ENCODE results near the gene KRT79.

The KRT79 gene

DNA sequence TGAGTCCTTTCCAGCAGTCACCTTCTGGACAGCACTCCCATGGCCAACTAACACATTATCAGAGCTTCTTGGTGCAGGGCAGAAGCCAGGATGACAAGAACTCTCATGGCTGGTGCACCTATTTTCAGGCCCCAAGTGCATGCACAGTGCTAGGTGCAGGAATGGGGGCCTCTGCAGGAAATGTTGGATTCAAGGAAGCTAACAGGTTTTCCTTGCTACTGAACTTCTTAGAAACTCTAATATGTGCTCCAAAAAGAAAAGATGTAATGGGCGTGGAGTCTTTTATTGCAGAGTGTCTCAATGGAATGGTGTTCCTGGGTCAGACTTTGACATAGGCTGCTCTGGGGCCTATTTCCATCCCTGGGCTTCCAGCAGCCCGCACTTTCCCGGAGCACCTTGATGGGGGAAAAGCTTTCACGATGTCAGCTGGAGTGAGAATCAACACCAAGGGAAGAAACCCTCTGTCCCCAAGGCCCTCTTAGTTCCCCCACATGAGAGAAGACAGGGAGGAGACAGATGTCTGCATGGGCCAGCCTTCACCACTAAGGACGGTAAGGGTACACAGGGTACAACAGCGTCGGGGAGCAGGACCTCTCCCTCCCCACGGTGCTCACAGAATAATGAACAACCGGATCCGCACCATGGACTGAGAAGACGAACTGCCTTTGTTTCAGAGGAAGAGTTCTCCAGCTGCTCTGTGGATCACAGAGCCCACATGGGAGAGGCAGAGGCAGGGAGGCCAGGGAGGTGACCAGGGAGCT, 45.1 kb downstream of the KRT79 start:
- DNase-seq: no peak

- no peak for DNase-seq
Observed at GRCh38 chr12:52788192-52788875, 45.8 kb downstream of the KRT79 start.

- DNase-seq: no peak
Observed at GRCh38 chr12:52787324-52788191, 46.6 kb downstream of the KRT79 start.

- DNase-seq: no peak
Observed at GRCh38 chr12:52784909-52785308, 49.2 kb downstream of the KRT79 start.

- DNase-seq: no peak
Observed at GRCh38 chr12:52783563-52784316, 50.4 kb downstream of the KRT79 start.

DNA sequence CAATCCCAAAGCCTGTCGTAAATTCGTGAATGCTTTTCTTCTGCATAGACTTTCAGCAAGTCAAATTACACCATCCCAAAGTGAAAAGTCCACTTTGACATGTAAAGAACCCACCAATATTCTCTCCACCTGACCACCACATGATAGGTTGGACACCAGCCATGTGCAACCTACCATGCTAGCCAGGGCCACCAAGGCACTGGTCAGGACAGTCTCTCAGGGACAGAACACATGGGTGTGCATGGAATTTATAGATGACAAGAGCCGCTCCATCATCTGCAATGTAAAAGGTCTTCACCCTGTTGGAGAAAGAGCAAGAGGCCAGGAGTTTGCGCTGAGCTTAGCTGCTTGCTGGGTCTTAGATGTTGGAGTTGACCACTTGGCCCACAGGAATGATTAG, 51.6 kb downstream of the KRT79 start:
- DNase-seq: no peak

GRCh38 chr12:52781399-52782082, 52.6 kb downstream of the KRT79 start:
- no peak for DNase-seq

DNA sequence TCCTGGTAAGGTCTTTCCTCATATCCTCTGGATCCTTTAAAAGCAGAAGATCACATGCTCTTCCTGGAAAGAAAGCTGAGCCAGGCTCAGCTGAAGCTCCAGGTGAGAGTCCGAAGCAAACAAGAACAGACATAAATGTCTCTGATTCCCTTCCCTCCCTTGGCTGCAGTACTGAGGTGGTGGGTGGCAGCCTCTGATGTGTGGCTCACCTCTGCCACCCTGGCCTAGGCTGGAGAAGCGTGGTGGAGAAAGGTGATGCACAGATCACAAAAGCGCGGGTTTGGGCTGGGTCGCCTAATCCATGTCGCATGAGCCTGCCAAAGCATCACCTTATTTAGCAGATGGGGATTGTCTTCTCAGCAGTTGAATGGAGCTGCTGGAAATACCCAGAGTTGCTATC, 54.2 kb downstream of the KRT79 start:
- no peak for DNase-seq

DNA sequence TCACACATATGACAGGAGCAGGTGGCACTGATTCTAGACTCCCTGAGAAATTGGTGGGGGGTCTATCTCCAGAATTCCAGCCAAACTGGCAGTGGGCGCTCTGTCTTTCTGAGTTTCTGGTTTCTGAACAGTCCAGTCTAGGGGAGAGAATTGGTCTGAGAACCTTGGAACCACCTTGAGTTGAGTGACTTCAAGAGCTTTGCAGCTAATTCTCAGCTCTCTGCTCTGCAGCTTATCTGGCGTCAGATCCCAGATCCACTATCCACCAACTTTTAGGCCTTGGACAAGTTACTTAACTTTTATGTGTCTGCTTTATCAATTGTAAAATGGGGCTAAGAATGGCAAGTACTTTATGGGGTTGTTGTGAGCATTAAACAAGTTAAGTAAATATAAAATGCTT, 55.3 kb downstream of the KRT79 start:
- no peak for DNase-seq

DNA sequence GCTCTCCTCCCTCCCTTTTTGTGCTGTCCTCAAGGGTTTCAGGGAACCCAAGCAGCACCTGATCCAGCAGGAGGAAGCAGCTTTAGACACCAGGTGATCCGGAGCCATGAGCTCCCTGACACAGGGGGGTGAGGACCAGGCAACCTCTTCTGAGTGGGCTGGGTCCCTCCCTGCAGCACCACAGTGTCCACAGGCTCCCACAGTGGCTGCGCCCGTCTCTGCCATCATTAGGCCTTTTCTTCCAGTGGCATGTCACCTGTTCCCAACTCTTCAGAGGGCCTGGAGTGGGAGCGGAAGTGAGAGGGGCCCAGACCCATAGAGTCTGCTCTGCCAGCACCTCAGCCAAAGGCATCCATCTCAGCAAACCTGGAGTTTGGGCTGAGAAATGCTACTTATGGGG, 56.5 kb downstream of the KRT79 start:
- DNase-seq: no peak

DNA sequence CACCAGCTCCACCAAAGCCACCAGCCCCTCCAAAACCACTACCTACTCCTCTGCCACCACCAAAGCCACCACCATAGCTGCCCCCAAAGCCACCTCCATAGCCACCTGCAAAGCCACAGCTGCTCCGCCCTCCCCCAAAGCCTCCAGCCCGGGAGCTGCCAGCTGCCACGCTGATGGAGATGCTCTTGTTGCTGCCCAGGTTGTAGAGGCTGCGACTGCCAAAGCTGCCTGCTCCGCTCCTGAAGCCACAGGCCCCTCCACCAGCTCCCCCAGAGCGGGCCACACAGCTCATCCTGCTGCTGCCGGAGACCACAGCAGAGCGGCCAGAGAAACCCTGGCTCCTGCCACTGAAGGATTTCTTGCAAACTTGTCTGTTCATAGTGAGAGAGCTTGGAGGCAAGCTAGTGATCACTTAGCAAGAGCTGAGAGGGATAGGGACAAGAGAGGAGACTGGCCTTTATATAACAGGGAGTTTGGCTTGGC, 57.2 kb downstream of the KRT79 start, which contains the start of gene KRT76:
KRT76 (minus strand) TSS at position 433 of the 483 bp plus-strand sequence; CDS start at position 379, 54 bp downstream.
- no peak for DNase-seq

GRCh38 chr12:52776435-52776834, 57.7 kb downstream of the KRT79 start:
- no peak for DNase-seq

DNA sequence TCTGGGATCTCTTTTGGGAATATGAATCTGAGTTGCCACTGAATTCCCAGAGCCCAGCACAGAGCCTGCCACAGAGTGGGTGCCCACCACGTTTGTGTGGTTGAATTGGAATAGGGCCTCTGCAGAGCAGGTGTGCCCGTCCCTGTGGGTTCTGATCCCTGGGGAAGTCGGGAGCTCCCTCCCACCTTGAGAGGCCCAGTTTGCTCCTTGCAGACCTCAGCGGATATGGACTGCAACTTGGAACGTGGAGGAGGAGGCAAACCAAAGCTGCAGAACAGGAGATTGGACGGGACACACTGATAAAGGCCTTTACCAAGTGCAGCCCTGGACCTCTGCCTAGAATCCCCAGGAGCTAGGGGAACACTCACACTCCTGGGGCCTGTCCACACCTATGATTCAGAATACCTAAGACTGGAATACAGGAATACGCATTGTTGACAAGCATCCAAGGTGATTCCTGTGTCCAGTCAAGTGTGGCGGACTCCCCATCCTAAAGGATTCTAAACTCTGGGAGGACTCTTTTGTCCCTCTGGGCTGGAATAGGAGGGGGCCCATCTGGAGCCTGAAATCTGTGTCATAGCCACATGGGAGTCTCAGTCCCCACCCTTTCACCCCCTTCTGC, 59.4 kb downstream of the KRT79 start:
- no peak for DNase-seq

GRCh38 chr12:52772772-52773171, 61.3 kb downstream of the KRT79 start:
- no peak for DNase-seq

DNA sequence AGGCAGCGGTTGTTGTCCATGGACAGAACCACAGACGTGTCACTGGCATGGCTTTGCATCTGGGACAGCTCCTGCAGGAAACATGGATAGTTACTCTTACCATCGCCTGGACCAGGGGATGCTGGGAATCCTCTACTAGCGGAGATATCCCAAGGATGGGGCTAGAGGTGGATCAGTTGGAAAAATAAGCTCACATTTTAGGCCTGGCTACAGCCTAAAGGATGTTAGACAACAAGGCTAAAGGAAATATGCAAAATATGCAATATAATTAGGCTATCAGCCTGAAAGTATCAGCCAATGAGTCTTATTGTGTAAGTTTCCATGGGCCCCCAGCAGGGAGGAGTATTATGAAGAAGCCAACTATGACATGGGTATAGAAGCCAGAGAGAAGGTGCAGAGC, 61.9 kb downstream of the KRT79 start:
- DNase-seq: no peak

DNA sequence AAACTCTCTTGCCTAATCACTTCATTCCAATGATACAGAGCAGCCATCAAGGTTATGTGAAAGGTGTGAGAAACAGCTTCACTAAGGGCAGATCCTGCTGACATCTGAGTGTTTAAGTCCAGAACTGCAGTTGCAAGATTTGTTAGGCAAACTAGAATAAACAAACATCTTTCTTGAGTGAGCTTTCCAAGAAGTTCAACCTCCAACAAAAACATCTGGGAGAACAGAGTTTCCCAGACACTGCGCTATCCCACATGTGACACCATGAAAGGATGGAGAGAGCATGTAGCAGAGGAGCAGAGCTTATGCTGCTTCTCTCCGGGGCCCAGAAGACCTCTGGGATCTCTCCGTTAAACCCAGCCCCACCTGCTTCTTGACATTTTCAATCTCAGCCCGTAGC, 62.6 kb downstream of the KRT79 start:
- DNase-seq: no peak
